GM18870 (cell line): ENCODE measurements around the gene NLGN1.
"Not testable (repeated sequence)": the region's sequence is repeated elsewhere in the genome, so short reads cannot be mapped to it uniquely, and the experiment has no call there.

Source experiments
- ATAC-seq: cut with Tn5 transposase; IDR thresholded peaks from one replicate; pipeline ENCODE4 v1.9.1; 2021; ENCODE audit warnings: moderate library complexity; ENCODE audit not compliant: unreplicated experiment

The NLGN1 gene

DNA sequence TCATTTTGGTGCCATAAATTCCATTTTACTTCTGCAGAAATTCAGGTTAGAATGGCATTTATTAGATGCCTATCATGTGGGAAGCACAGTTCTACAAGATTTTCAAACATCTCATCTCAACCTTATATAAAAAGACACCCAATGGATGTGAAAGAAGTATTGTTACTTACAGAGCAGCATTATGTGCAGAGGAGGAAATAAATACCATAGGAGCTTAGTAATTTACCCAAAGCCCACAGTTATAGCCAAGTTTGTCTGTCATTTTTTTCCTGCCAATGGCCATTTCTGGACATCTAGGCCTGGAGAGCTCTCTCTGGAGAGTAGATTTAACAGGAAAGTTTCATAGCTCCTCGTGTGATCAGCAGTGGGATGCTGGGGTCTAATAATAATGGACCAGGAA lies 802.2 kb downstream of the NLGN1 start:
- no peak for ATAC-seq

DNA sequence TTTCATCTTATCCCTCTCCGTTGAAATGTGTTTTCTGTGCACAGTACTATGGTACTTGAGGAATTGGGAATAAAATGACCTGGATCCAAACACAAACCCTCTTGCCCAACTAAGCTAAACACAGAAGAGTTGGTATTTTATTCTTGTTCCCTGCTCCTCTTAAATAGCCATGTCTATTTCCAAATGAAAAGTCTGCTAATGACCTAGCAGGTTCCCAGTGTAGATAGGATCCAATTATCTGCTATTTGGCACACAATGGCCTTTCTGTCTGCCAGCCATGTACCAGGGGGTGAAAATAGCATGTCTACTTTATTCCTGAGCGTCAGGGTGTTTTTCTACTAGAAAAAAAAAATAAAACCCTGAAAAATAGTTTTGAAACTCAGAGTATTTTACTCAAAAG lies 804.6 kb downstream of the NLGN1 start:
- no peak for ATAC-seq

- no peak for ATAC-seq
These were observed 805.0 kb downstream of the NLGN1 start for GRCh38 chr3:174202561-174202960.

DNA sequence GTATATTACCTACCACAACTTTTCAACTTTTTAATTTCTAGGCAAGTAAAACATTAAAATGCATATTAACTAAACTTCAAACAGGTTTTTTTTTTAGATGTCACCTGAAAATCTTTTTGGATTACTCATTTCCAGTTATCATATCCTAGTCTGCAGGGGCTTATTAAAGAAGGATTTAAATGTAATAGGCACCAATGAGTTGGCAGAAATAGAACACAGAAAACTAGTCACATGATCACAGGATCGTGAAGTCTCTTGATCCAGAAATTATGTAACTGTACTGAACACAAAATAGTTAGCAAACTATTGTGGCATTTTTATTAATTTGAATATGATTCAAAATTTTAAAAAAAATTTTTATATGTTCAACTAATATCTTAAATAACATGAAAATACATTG lies 807.2 kb downstream of the NLGN1 start:
- ATAC-seq, result no peak

DNA sequence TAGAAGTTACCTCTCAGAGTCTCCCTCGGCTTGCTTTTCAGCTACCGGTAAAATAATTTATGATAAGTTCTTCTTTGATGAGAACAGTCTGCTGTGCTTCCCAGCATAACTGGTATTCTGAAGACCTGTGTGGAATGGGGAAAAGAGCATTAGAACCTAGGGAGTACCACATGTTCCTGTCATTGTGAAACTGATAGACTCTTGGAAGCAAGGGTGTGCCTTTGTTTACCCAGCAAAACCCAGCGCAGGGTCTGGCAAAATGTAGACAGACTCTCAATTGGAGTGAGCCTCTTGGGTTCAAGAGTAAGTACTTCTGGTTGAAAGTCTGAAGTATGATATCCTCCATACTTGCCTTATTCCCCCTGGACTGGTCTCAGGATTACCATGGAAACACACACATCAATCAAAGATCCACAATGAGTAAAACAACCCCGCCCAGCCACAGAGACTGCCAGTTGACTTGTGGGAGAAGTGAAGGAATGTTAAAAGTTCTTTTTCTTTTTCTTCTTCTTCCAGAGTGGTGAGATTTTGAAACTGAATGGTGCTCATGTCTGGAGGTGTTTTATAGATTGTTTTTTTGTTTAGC lies 809.2 kb downstream of the NLGN1 start:
- no peak for ATAC-seq

- ATAC-seq, result no peak
These were observed 810.6 kb downstream of the NLGN1 start for GRCh38 chr3:174208161-174208560.

DNA sequence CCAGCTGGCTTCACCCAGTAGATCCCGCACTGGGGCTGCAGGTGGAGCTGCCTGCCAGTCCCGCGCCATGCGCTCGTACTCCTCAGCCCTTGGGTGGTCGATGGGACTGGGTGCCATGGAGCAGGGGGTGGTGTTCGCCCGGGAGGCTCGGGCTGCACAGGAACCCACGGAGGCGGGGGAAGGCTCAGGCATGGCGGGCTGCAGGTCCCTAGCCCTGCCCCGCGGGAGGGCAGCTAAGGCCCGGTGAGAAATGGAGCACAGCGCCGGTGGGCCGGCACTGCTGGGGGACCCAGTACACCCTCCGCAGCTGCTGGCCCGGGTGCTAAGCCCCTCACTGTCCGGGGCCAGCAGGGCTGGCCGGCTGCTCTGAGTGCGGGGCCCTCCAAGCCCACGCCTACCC lies 814.4 kb downstream of the NLGN1 start:
- not testable (repeated sequence) for ATAC-seq

DNA sequence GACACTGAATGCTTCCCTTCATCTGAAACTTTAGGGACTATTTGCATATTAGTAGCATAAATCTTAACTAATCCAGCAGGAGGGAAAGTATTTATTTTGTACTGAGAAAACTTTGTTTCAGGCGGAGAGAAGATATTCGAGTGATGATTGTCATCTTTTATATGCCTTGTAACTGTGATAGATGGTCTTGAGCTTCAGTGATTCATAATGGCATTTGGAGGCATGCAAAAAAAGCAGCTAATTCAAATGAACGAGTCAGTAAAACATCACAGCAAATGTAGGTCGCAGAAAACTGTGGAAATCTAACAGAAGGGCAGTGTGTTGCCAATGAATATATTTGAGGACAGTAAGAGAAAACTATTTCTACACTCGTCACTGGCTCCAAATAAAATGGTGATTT lies 817.9 kb downstream of the NLGN1 start:
- ATAC-seq, result no peak

GRCh38 chr3:174216019-174216418 lies 818.5 kb downstream of the NLGN1 start:
- ATAC-seq, result no peak

DNA sequence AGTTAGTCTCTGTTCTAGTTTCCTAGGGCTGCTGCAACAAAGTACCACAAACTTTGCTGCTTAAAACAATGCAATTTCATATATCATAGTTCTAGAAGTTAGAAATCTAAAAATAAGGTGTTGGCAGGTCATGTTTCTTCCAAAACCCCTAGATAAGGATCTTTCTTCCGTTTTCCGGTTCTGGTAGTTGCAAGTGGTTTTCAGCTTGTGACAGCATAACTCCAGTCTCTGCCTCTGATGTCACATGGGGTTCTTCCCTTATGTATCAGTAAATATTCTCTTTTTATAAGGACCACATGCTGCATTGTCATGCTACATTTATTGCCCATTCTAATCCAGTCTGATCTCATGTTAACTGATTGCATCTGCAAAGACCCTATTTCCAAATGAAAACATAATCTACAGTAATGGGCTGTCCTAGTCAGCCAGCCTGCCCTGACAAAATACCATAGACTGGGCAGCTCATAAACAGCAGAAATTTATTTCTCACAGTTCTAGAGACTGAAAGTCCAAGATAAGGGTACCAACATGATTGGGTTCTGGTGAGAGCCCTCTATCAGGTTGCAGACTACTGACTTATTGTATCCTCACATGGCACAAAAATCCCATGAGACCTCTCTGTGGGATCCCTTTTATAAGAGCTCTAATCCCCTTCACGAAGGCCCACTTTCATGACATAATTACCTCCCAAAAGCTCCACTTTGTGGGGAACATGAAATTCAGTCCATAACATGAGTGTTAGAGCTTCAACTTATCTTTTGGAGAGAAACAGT lies 819.6 kb downstream of the NLGN1 start:
- ATAC-seq, result no peak

DNA sequence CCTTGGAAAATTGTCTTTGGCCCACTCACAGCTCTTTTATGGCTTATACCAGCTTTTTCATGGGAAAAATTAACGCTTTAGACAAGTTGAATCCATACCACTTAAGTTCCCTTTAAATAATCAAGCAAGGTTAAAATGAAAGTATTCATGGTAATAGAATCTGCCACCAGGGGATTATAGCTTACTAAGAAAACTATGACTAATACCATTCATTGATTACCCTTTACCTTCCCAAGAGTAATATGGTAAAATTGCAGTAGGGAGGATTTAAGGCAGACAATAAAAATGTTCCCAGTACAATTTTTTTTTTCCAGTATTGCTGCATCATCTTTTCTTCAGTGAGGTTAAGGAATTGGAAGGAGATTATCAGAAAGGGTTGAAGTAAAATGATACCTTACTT lies 820.5 kb downstream of the NLGN1 start:
- no peak for ATAC-seq

DNA sequence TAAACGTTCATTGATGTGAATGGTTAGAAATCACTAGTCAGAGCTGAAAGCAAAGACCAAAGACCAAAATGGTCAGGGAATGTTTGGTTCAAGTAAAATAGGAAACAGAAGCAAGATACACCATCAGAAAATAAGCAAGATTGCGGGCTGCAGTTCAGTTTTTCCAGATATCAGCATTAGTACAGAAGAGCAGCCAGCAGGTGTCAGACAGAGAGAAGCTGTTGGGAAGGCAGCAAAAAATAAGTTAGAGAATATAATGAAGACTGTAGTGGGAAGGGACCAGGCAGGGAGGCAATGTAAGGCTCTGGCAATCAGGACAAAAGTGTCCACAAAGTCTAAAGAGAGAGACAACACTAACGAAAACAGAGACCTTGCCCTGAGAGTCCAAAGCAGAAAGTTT lies 822.2 kb downstream of the NLGN1 start:
- no peak for ATAC-seq

DNA sequence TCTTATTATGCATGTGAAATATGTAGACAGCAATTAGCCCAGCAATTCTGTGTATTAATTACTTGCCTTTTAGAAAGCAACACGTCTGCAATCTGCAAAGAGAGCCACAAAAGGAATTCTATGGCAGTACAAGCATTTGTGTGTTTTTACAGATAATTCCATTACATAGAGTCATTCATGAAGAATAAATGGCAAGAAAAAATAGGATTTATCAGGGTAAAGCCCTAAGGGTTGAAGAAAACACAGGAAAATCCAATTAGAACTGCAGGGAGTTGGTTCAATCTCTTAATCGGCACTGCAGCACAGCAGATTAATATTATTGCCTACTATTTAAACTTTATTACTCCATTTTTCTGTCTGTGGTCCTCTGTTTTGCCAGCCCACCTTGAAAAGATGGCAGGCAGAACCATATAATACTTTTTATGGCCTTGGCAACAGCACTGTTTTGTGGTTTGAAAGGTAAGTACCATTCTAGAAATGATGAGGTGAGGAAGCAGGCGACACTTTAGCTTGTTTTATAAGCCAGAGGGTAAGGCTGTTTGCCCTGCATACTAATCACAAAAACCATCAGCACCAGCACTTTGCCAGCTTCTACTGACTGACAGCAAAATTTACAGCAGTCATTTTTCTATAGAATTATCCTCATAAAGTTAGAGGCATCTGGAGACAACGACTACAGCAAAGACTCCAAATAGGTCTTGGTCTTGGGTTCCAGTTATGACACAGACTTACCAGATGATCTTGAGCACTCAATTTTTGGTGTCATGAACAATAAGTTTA lies 823.4 kb downstream of the NLGN1 start:
- no peak for ATAC-seq

- no peak for ATAC-seq
These were observed 825.5 kb downstream of the NLGN1 start for GRCh38 chr3:174223042-174223441.

DNA sequence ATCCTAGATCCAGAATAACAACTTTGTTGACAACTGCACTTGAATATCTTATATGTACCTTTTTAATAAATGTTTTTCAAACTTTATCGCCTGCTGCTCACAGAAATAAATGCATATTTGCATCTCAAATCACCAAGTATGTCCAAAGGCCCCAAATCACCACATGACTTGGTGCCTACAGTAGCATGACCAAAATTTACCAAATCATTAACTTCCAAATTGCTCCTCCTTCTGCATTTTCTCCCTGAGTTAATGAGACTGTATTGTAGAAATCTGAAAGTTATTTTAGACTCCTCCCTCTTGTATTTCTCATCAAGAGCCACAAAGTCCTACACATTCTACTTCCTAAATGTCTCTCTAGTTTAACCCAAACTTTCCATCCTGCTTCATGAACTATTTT lies 826.1 kb downstream of the NLGN1 start:
- no peak for ATAC-seq

- ATAC-seq, result no peak
These were observed 832.4 kb downstream of the NLGN1 start for GRCh38 chr3:174229916-174230315.

GRCh38 chr3:174232028-174232657 lies 834.6 kb downstream of the NLGN1 start:
- not testable (repeated sequence) for ATAC-seq

GRCh38 chr3:174232658-174233429 lies 835.3 kb downstream of the NLGN1 start:
- no peak for ATAC-seq

DNA sequence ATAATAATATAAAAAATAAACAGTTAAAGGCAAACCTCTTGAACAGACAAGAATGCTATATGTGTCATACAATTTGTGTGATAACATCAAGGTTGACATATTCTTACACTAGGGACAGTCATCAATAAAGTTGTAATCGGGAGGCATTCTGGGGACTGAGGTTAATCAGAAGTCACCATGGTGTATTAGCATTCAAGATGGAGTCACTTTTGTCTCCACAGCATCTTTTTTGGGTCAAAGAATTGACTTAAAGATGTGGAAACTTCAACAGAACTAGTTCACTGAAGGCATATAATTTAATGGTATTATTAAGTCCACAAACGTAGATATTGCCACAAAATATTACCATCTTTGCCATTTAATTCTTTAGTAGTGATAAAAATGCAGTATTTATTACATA lies 836.0 kb downstream of the NLGN1 start:
- no peak for ATAC-seq

DNA sequence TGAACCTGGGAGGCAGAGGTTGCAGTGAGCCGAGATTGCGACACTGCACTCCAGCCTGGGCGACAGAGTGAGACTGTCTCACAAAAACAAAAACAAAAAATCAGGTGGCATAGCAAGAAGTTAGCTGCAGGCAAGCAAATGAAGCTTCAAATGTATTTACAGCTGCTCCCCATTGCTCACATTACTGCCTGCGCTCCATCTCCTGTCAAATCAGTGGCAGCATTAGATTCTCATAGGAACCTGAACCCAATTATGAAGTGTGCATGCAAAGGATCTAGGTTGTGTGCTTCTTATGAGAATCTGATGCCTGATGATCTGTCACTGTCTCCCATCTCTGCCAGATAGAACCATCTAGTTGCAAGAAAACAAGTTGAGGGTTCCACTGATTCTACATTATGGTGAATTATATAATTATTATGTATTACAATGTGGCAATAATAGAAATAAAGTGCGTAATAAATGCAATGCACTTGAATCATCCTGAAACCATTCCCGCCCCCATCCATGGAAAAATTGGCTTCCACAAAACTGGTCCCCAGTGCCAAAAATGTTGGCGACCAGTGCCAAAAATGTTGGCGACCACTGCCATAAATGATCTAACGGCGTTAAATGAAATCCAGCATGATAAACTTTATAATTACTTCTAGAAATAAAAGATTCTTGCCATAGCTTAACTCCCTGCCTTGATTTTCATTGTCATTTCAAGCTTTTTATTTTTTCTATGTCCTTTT lies 844.9 kb downstream of the NLGN1 start:
- no peak for ATAC-seq
